CD14-positive monocyte (primary cell): ENCODE measurements around the gene GPX7. TPM values are rescaled to one million over a fixed set of nuclear protein-coding genes. Genes with fewer than 3 reads are reported as not detected.

Experiments
- DNase-seq, 3 donors: peaks; one replicate each; pipeline ENCODE4 v3.0.0-alpha.2; 2011 to 2022
- H2AFZ ChIP-seq: 2 replicates; pipeline ENCODE4 v1.6.0; 2012; ENCODE audit warnings: mild to moderate bottlenecking, low read depth, low read length, inconsistent platforms; ENCODE audit not compliant: insufficient read depth, poor library complexity, severe bottlenecking
- H3K27ac ChIP-seq, 2 donors: 1 replicate in 1 of 2; 2 replicates in 1 of 2; pipeline ENCODE4 v1.5.1; 2012 to 2013; ENCODE audit warnings: low read length in 2 of 2, control low read depth in 1 of 2, inconsistent platforms in 1 of 2, low read depth in 1 of 2, mild to moderate bottlenecking in 1 of 2
- H3K27me3 ChIP-seq, 2 donors: one replicate each; pipeline versions ENCODE4 v1.6.0 to v1.6.1; 2011 to 2013; ENCODE audit warnings: low read length in 2 of 2; ENCODE audit not compliant: control insufficient read depth in 2 of 2, insufficient read depth in 2 of 2
- H3K36me3 ChIP-seq, 2 donors: replicated peaks in 1 of 2; 1 replicate in 1 of 2; 2 replicates in 1 of 2; pipeline versions ENCODE4 v1.5.1 to v1.6.1; 2012 to 2013; ENCODE audit warnings: low read length in 2 of 2, control low read depth in 1 of 2, inconsistent platforms in 1 of 2, mild to moderate bottlenecking in 1 of 2; ENCODE audit not compliant: insufficient read depth in 2 of 2, control insufficient read depth in 1 of 2
- H3K4me1 ChIP-seq, 2 donors: 1 replicate in 1 of 2; 2 replicates in 1 of 2; pipeline versions ENCODE4 v1.5.1 to v1.6.1; 2012 to 2013; ENCODE audit warnings: low read length in 2 of 2, control low read depth in 1 of 2, inconsistent platforms in 1 of 2, mild to moderate bottlenecking in 1 of 2, moderate library complexity in 1 of 2; ENCODE audit not compliant: insufficient read depth in 2 of 2, control insufficient read depth in 1 of 2
- H3K4me2 ChIP-seq: replicated peaks from 2 replicates; pipeline ENCODE3; 2012; ENCODE audit warnings: low read length, moderate library complexity, mild to moderate bottlenecking; ENCODE audit not compliant: poor library complexity, severe bottlenecking; ENCODE audit errors: extremely low read depth
- H3K4me3 ChIP-seq, 3 experiments: fragments of 200-600 bp in 1 of 3; sonication (generic) in 1 of 3; replicated peaks in 1 of 3; 1 replicate in 2 of 3; 2 replicates in 1 of 3; pipeline ENCODE4 v1.5.1; 2011 to 2013; ENCODE audit warnings: low read length in 3 of 3, mild to moderate bottlenecking in 3 of 3, control low read depth in 2 of 3, low read depth in 2 of 3, inconsistent platforms in 1 of 3, moderate library complexity in 1 of 3
- H3K79me2 ChIP-seq: 2 replicates; pipeline ENCODE4 v1.6.0; 2012; ENCODE audit warnings: mild to moderate bottlenecking, control low read depth, inconsistent platforms, low read length, moderate library complexity; ENCODE audit not compliant: insufficient read depth
- H3K9ac ChIP-seq: 2 replicates; pipeline ENCODE4 v1.6.0; 2017; ENCODE audit warnings: low read length, mild to moderate bottlenecking; ENCODE audit not compliant: insufficient read depth, poor library complexity, severe bottlenecking
- H3K9me3 ChIP-seq, 2 donors: replicated peaks in 1 of 2; 1 replicate in 1 of 2; 2 replicates in 1 of 2; pipeline versions ENCODE4 v1.5.1 to v1.6.1; 2012 to 2013; ENCODE audit warnings: low read length in 2 of 2, control low read depth in 1 of 2; ENCODE audit not compliant: control insufficient read depth in 1 of 2, insufficient read depth in 1 of 2
- H4K20me1 ChIP-seq: 2 replicates; pipeline ENCODE4 v1.6.0; 2012; ENCODE audit warnings: mild to moderate bottlenecking, low read length, control low read depth, moderate library complexity; ENCODE audit not compliant: insufficient read depth
- H3K27ac Mint-ChIP-seq, 7 donors: one replicate each; pipeline ENCODE4 v1.8.0; 2020; ENCODE audit warnings: mild to moderate bottlenecking in 7 of 7, mixed read lengths in 7 of 7, moderate library complexity in 6 of 7, inconsistent platforms in 2 of 7
- H3K27me3 Mint-ChIP-seq, 3 donors: one replicate each; pipeline ENCODE4 v1.8.0; 2021 to 2022; ENCODE audit warnings: low read depth in 3 of 3, mild to moderate bottlenecking in 3 of 3, mixed read lengths in 3 of 3, moderate library complexity in 3 of 3, inconsistent platforms in 1 of 3
- H3K36me3 Mint-ChIP-seq, 2 donors: one replicate each; pipeline ENCODE4 v1.8.0; 2020; ENCODE audit warnings: mixed read lengths in 2 of 2, inconsistent platforms in 1 of 2, mild to moderate bottlenecking in 1 of 2
- H3K4me1 Mint-ChIP-seq: one replicate; pipeline ENCODE4 v1.8.0; 2020; ENCODE audit warnings: mild to moderate bottlenecking, mixed read lengths
- H3K4me3 Mint-ChIP-seq, 2 donors: one replicate each; pipeline ENCODE4 v1.8.0; 2020; ENCODE audit warnings: mild to moderate bottlenecking in 2 of 2, mixed read lengths in 2 of 2, moderate library complexity in 1 of 2
- H3K9me3 Mint-ChIP-seq, 7 donors: one replicate each; pipeline ENCODE4 v1.8.0; 2020 to 2022; ENCODE audit warnings: mixed read lengths in 7 of 7, mild to moderate bottlenecking in 6 of 7, moderate library complexity in 6 of 7, inconsistent platforms in 2 of 7
- WGBS: methylation state at CpG from one replicate; pipeline ENCODE4 v1.1.5; 2013; ENCODE audit warnings: missing lambda C conversion rate; ENCODE audit not compliant: insufficient coverage; 5-methylcytosine and 5-hydroxymethylcytosine counted together
- intact Hi-C, 2 donors: fragments of 100-400 bp; cut with micrococcal nuclease; formaldehyde crosslinking; loops; one replicate each; pipeline versions ENCODE4 v1.15.0 to v1.15.1; 2023
- polyA plus RNA-seq, 3 donors: library from polyadenylated mRNA; depleted of rRNA in 1 of 3; unstranded in 2 of 3; stranded (reverse) in 1 of 3; fragments of 300-500 nt in 2 of 3; fragments of >200 nt in 1 of 3; fragmentation: Illumina TruSeq in 2 of 3; gene quantifications; 1 replicate in 2 of 3; 2 replicates in 1 of 3; pipeline ENCODE4 v1.2.3, GENCODE V29; 2012 to 2021
- TF ChIP-seq, protein P1 (sequence below): fragments of 200-600 bp; IDR thresholded peaks from one replicate; pipeline ENCODE4 v1.8.0; 2022; ENCODE audit warnings: antibody characterized with exemption, mild to moderate bottlenecking

GPX7 gene
- polyA plus RNA-seq, 3 donors: 1.7 to 3.3 (median 2.9) TPM

DNA sequence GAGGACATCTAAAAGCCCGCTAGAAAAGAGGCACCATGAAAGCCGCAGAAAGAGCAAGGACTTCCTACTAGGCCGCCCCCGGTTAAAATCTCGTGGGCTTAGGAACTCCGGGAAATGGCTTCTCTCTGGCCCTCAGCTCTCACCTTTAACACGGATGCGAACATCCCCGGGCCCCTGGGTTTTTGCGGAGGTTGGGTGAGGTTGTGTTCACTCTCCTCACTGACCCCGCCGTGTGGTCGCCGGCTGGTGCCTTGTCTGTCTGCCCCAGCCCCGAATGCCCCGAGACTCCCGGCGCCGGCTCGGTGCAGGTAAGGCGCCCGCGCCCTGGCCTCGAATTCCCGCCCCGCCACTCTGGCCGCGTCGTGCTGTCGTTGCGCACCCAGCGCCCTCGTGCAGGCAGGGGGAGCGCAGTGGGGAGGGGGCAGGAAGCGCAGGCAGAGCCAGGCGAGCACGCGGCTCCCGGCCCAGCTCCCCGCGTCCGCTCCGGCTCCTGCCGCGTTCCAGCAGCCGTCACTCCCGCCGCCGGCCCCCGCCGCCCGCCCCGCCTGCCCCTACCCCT lies 30.6 kb downstream of the GPX7 start, which contains the start of gene SHISAL2A:
Gene SHISAL2A, plus strand, starts transcription at position 437 of the 559 bp plus-strand sequence. CDS start 326 bp downstream, outside the sequence.
- H3K27ac Mint-ChIP-seq: peak within 1 kb of the TSS; percentile 39 to 81 (median 65)

DNA sequence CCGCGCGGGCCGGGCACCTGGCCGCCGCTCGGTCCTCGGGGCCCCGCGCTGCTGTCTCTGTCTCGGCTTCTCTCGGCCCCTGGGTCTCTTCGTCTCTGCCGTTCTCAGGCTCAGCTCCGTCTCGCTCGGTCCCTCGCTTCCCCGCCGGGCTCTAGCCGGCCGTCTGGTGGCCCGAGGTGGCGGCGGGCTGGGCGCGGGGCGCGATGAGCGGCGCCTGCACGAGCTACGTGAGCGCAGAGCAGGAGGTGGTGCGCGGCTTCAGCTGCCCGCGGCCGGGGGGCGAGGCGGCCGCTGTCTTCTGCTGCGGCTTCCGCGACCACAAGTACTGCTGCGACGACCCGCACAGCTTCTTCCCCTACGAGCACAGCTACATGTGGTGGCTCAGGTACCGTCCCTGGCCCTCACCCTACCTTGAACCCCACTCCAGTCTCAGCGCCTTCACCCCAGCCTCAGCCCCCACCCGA lies 31.2 kb downstream of the GPX7 start:
- Histone ChIP-seq H3K36me3 (no peaks in the 10 kb centered on the region), H3K4me3 (peak overlapping the region in 2 of 3 experiments; percentile 28 to 49), H3K27me3 (peaks cover 15 to 21% of the 10 kb centered on the region in 2 donors), H3K27ac (no peak overlapping the region), H3K4me2 (peak overlapping the region; percentile 65), H2AFZ (peak overlapping the region; percentile 66), H3K9ac (peak overlapping the region; percentile 32), H3K9me3 (no peaks in the 10 kb centered on the region), H3K79me2 (no peaks in the 10 kb centered on the region), H3K4me1 (peaks cover 39 to 52% of the 10 kb centered on the region in 2 donors), H4K20me1 (no peaks in the 10 kb centered on the region)
- TF ChIP-seq, protein P1, sequence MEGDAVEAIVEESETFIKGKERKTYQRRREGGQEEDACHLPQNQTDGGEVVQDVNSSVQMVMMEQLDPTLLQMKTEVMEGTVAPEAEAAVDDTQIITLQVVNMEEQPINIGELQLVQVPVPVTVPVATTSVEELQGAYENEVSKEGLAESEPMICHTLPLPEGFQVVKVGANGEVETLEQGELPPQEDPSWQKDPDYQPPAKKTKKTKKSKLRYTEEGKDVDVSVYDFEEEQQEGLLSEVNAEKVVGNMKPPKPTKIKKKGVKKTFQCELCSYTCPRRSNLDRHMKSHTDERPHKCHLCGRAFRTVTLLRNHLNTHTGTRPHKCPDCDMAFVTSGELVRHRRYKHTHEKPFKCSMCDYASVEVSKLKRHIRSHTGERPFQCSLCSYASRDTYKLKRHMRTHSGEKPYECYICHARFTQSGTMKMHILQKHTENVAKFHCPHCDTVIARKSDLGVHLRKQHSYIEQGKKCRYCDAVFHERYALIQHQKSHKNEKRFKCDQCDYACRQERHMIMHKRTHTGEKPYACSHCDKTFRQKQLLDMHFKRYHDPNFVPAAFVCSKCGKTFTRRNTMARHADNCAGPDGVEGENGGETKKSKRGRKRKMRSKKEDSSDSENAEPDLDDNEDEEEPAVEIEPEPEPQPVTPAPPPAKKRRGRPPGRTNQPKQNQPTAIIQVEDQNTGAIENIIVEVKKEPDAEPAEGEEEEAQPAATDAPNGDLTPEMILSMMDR: no peak
- peaks cover 0 to 6% (median 3%) of the 10 kb centered on the region in 7 donors for H3K9me3 Mint-ChIP-seq
- peaks cover 29 to 31% (median 29%) of the 10 kb centered on the region in 3 donors for H3K27me3 Mint-ChIP-seq
- peak in 2 of 3 donors; percentile 9 to 31 for DNase-seq
- H3K4me1 Mint-ChIP-seq: peaks cover 57% of the 10 kb centered on the region
- intact Hi-C loops: loop anchor here (10.0 kb wide), 1 partner anchor 79 kb away; the partner anchor contains the start of gene TUT4 (in 2 of the 2)
- peaks cover 0 to 15% of the 10 kb centered on the region in 2 donors for H3K36me3 Mint-ChIP-seq
- H3K27ac Mint-ChIP-seq: peak overlapping the region in 6 of 7 donors; percentile 15 to 81 (median 60)
- H3K4me3 Mint-ChIP-seq: peak overlapping the region; percentile 75 to 83
- WGBS: 2% methylated on average over 52 of the region's 52 CpGs

More for the DNA sequence above, 30.6 kb downstream of the GPX7 start, which contains the start of gene SHISAL2A:
- Histone ChIP-seq H3K9ac (peak within 1 kb of the TSS; percentile 32), H3K27me3 (peaks cover 15 to 21% of the 10 kb centered on the region in 2 donors), H3K27ac (no peak within 1 kb of the TSS), H3K36me3 (no peaks in the 10 kb centered on the region), H3K4me1 (peaks cover 34 to 47% of the 10 kb centered on the region in 2 donors), H3K4me2 (peak within 1 kb of the TSS; percentile 65), H3K9me3 (no peaks in the 10 kb centered on the region), H3K4me3 (peak within 1 kb of the TSS in 2 of 3 experiments; percentile 28 to 49), H4K20me1 (no peaks in the 10 kb centered on the region), H3K79me2 (no peaks in the 10 kb centered on the region), H2AFZ (peak within 1 kb of the TSS; percentile 66)
- WGBS: 7% methylated on average over 46 of the region's 53 CpGs
- Mint-ChIP-seq H3K4me3 (peak within 1 kb of the TSS; percentile 75 to 83), H3K4me1 (peaks cover 53% of the 10 kb centered on the region), H3K9me3 (peaks cover 0 to 6% (median 3%) of the 10 kb centered on the region in 7 donors), H3K27me3 (peaks cover 29 to 31% (median 29%) of the 10 kb centered on the region in 3 donors), H3K36me3 (peaks cover 0 to 13% of the 10 kb centered on the region in 2 donors)
- DNase-seq: peak; percentile 10 to 41 (median 15)
- TF ChIP-seq, protein P1: no peak
- intact Hi-C loops: loop anchor here (10.0 kb wide), 1 partner anchor 78 kb away; the partner anchor contains the start of gene TUT4 (in 2 of the 2)
